Endothelial cell of umbilical vein (primary cell): Measurements from ENCODE around the gene TFDP2. TPM values are rescaled to one million over a fixed set of nuclear protein-coding genes. Genes with fewer than 3 reads are reported as not detected.

ENCODE experiments used
- BruUV-seq: library from RNA; stranded (reverse); fragments of 400-500 nt; replicated peaks from 2 replicates; lab custom pipeline; 2021; lab: Mats Ljungman, UMichigan
- CTCF ChIA-PET: fragments of 300-600, 350-600 bp; sonication (Branson Sonifier 250); formaldehyde crosslinking; loops from one replicate; lab custom pipeline; 2021; ENCODE audit warnings: antibody characterized with exemption, inconsistent platforms; lab: Charles Lee
- POLR2A ChIA-PET: fragments of 300-600, 350-600 bp; sonication (Branson Sonifier 250); formaldehyde crosslinking; loops from one replicate; lab custom pipeline; 2021; ENCODE audit warnings: antibody characterized with exemption, inconsistent platforms; lab: Charles Lee
- DNase-seq: peaks from one replicate; pipeline ENCODE4 v3.0.0-alpha.2; 2011; ENCODE audit warnings: low read depth, low spot score
- FAIRE-seq: peaks from 2 replicates; lab custom pipeline; 2011; peaks lifted over from hg19 to GRCh38; lab: Jason Lieb, UNC
- H2AFZ ChIP-seq: 2 replicates; pipeline ENCODE4 v1.6.0; 2012; ENCODE audit warnings: low read depth, low read length, control low read depth, inconsistent platforms
- H3K27ac ChIP-seq: 2 replicates; pipeline ENCODE4 v1.5.1; 2011; ENCODE audit warnings: low read depth, mild to moderate bottlenecking, control low read depth, low read length, moderate library complexity; ENCODE audit not compliant: insufficient read depth
- H3K27me3 ChIP-seq, 2 experiments: 2 replicates each; pipeline versions ENCODE4 v1.6.0 to v1.6.1; 2011; ENCODE audit warnings: low read length in 2 of 2, mixed read lengths in 1 of 2; ENCODE audit not compliant: control insufficient read depth in 2 of 2, insufficient read depth in 2 of 2
- H3K36me3 ChIP-seq, 2 experiments: 2 replicates in 1 of 2; 3 replicates in 1 of 2; pipeline ENCODE4 v1.5.1; 2011; ENCODE audit warnings: low read length in 2 of 2, mild to moderate bottlenecking in 1 of 2, moderate library complexity in 1 of 2; ENCODE audit not compliant: control insufficient read depth in 2 of 2, insufficient read depth in 2 of 2; ENCODE audit errors: extremely low read depth in 1 of 2
- H3K4me1 ChIP-seq: 3 replicates; pipeline ENCODE4 v1.5.1; 2011; ENCODE audit warnings: mild to moderate bottlenecking, low read length; ENCODE audit not compliant: control insufficient read depth, insufficient read depth; ENCODE audit errors: extremely low read depth
- H3K4me2 ChIP-seq: 2 replicates; pipeline ENCODE4 v1.6.1; 2011; ENCODE audit warnings: low read length, control low read depth, mixed read lengths; ENCODE audit not compliant: insufficient read depth
- H3K4me3 ChIP-seq, 3 experiments: fragments of 200-600 bp in 1 of 3; sonication (generic), shearing (Covaris generic) in 1 of 3; replicated peaks in 1 of 3; 2 replicates each; pipeline ENCODE4 v1.5.1; 2011 to 2016; ENCODE audit warnings: control low read depth in 3 of 3, low read length in 3 of 3, mild to moderate bottlenecking in 2 of 3, inconsistent platforms in 1 of 3, low read depth in 1 of 3, moderate library complexity in 1 of 3; ENCODE audit not compliant: insufficient read depth in 1 of 3
- H3K79me2 ChIP-seq: 2 replicates; pipeline ENCODE4 v1.6.0; 2012; ENCODE audit warnings: low read length, inconsistent platforms; ENCODE audit not compliant: control insufficient read depth, insufficient read depth
- H3K9ac ChIP-seq: replicated peaks from 2 replicates; pipeline ENCODE3; 2011; ENCODE audit warnings: low read length, control low read depth; ENCODE audit not compliant: insufficient read depth; ENCODE audit errors: extremely low read depth
- H3K9me1 ChIP-seq: replicated peaks from 3 replicates; pipeline ENCODE4 v1.6.0; 2011; ENCODE audit warnings: mild to moderate bottlenecking, low read length; ENCODE audit not compliant: control insufficient read depth, insufficient read depth; ENCODE audit errors: extremely low read depth
- H3K9me3 ChIP-seq: replicated peaks from 2 replicates; pipeline ENCODE4 v1.5.1; 2012; ENCODE audit warnings: low read length, inconsistent platforms; ENCODE audit not compliant: control insufficient read depth, insufficient read depth
- H4K20me1 ChIP-seq: replicated peaks from 2 replicates; pipeline ENCODE3; 2011; ENCODE audit warnings: mild to moderate bottlenecking, low read length; ENCODE audit not compliant: control insufficient read depth, insufficient read depth; ENCODE audit errors: extremely low read depth
- EZH2 ChIP-seq: IDR thresholded peaks from 2 replicates; pipeline ENCODE4 v1.6.1; 2012; ENCODE audit warnings: borderline replicate concordance, low read depth, mild to moderate bottlenecking, moderate library complexity, low read length, inconsistent platforms; ENCODE audit not compliant: severe bottlenecking
- FOS ChIP-seq: IDR thresholded peaks from 2 replicates; pipeline ENCODE4 v1.6.1; 2011; ENCODE audit warnings: mild to moderate bottlenecking, low read length, moderate library complexity, borderline replicate concordance; ENCODE audit not compliant: insufficient read depth
- GATA2 ChIP-seq: IDR thresholded peaks from 2 replicates; pipeline ENCODE4 v1.7.0; 2011; ENCODE audit warnings: low read depth, mild to moderate bottlenecking, moderate library complexity, mixed read lengths, low read length; ENCODE audit not compliant: insufficient read length, insufficient read depth
- JUN ChIP-seq: IDR thresholded peaks from 2 replicates; pipeline ENCODE4 v1.6.1; 2011; ENCODE audit warnings: borderline replicate concordance, low read depth; ENCODE audit not compliant: insufficient read length, insufficient read depth
- MYC ChIP-seq: IDR thresholded peaks from one replicate; pipeline ENCODE4 v1.6.1; 2011; ENCODE audit warnings: mild to moderate bottlenecking, low read depth, low read length
- POLR2A ChIP-seq: IDR thresholded peaks from 2 replicates; pipeline ENCODE4 v1.6.1; 2012; ENCODE audit warnings: low read depth, mild to moderate bottlenecking, control low read depth, low read length
- POLR2AphosphoS5 ChIP-seq: IDR thresholded peaks from 2 replicates; pipeline ENCODE4 v1.6.1; 2012; ENCODE audit warnings: low read depth, mild to moderate bottlenecking, control low read depth, low read length, moderate library complexity; ENCODE audit not compliant: insufficient read depth
- dilution Hi-C: fragments of 300-500 bp; cut with MboI; formaldehyde crosslinking; loops from one replicate; pipeline ENCODE4 v1.15.0; 2019; ENCODE audit warnings: low sequenced_read_pairs; ENCODE audit not compliant: extremely low pct_ligation_motif_present
- intact Hi-C: fragments of 100-400 bp; cut with micrococcal nuclease; formaldehyde crosslinking; loops from one replicate; pipeline ENCODE4 v1.10.0; 2022
- polyA plus RNA-seq, 4 experiments: library from polyadenylated mRNA; depleted of rRNA in 3 of 4; stranded (reverse) in 3 of 4; unstranded in 1 of 4; fragments of >200 nt; gene quantifications; 2 replicates each; pipeline versions ENCODE4 v1.2.1 to v1.2.3, GENCODE V29; 2011 to 2012; ENCODE audit warnings: missing spikeins in 1 of 4
- total RNA-seq: library from RNA; stranded (reverse); gene quantifications from 2 replicates; pipeline ENCODE4 v1.2.3, GENCODE V29; 2021
- TF ChIP-seq, protein P1 (sequence below): IDR thresholded peaks from 2 replicates; pipeline ENCODE4 v1.6.1; 2011; ENCODE audit not compliant: insufficient read depth, insufficient read length
- TF ChIP-seq, protein P2 (sequence below), 2 donors: IDR thresholded peaks; 1 replicate in 1 of 2; 2 replicates in 1 of 2; pipeline ENCODE4 v1.5.1; 2011; ENCODE audit warnings: low read length in 2 of 2, mild to moderate bottlenecking in 2 of 2, moderate library complexity in 2 of 2, control low read depth in 1 of 2, inconsistent platforms in 1 of 2, low read depth in 1 of 2; ENCODE audit not compliant: insufficient read depth in 1 of 2; ENCODE audit errors: extremely low read depth in 1 of 2

Gene TFDP2
- total and polyA plus RNA-seq, 2 donors (not counting 3 experiments of a cell fraction or from before 2014, with no cell fraction given), result 8.5 to 21.5 TPM

DNA sequence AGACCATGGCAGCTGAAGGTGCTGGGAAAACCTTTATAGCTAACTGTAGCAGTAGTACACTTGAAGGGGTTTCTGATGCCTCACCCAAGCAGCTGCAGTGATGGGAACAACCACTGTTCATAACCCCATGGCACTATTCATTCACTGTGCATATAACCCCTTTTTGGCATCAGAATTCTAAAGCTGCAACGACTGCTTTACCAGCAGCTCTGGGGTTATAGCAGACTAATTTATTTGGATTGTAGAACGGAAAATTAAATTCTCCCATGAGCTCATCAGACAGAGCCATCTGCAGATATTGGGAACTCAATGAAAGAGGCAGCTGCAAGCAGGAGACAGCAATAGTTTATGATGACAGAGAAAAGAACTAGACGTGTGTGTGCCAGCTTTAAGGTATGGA is 28.6 kb downstream of the TFDP2 start:
- H3K36me3 ChIP-seq, result no peaks in the 10 kb centered on the region
- no peak overlapping the region for H3K4me3 ChIP-seq
- H3K4me2 ChIP-seq, result no peak overlapping the region
- H3K27ac ChIP-seq, result no peak overlapping the region
- POLR2A ChIA-PET, result no interaction called here
- no peak overlapping the region for H3K9ac ChIP-seq
- no peak overlapping the region for H2AFZ ChIP-seq
- H3K9me3 ChIP-seq, result no peaks in the 10 kb centered on the region
- no peak for DNase-seq
- dilution Hi-C loops, result no loop called here
- intact Hi-C loops, result no loop called here
- no peaks in the 10 kb centered on the region for H4K20me1 ChIP-seq
- no peaks in the 10 kb centered on the region for H3K79me2 ChIP-seq
- CTCF ChIA-PET, result interaction anchor here (0.9 to 1.7 kb wide), 5 partner anchors 11 to 237 kb away, joined by 3 to 5 read pairs (median 3); no protein-coding TSS in a partner anchor
- no TSS peak for BruUV-seq
- H3K4me1 ChIP-seq, result no peaks in the 10 kb centered on the region
- H3K9me1 ChIP-seq, result no peaks in the 10 kb centered on the region
- FAIRE-seq, result no peak
- no peaks in the 10 kb centered on the region for H3K27me3 ChIP-seq
- TF ChIP-seq EZH2 (no peak), FOS (no peak), POLR2A (no peak), POLR2AphosphoS5 (no peak), JUN (no peak), MYC (no peak), GATA2 (no peak)
- TF ChIP-seq, protein P1, sequence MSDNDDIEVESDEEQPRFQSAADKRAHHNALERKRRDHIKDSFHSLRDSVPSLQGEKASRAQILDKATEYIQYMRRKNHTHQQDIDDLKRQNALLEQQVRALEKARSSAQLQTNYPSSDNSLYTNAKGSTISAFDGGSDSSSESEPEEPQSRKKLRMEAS, result no peak
- TF ChIP-seq, protein P2, sequence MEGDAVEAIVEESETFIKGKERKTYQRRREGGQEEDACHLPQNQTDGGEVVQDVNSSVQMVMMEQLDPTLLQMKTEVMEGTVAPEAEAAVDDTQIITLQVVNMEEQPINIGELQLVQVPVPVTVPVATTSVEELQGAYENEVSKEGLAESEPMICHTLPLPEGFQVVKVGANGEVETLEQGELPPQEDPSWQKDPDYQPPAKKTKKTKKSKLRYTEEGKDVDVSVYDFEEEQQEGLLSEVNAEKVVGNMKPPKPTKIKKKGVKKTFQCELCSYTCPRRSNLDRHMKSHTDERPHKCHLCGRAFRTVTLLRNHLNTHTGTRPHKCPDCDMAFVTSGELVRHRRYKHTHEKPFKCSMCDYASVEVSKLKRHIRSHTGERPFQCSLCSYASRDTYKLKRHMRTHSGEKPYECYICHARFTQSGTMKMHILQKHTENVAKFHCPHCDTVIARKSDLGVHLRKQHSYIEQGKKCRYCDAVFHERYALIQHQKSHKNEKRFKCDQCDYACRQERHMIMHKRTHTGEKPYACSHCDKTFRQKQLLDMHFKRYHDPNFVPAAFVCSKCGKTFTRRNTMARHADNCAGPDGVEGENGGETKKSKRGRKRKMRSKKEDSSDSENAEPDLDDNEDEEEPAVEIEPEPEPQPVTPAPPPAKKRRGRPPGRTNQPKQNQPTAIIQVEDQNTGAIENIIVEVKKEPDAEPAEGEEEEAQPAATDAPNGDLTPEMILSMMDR (IDR thresholded peaks at IDR 0.05; ENCODE audit: extremely low read depth in 1 of 2, insufficient read depth in 1 of 2, low read depth in 1 of 2, low read length in 2 of 2), result no peak
